Measurements from ENCODE around the gene MED19.

DNA sequence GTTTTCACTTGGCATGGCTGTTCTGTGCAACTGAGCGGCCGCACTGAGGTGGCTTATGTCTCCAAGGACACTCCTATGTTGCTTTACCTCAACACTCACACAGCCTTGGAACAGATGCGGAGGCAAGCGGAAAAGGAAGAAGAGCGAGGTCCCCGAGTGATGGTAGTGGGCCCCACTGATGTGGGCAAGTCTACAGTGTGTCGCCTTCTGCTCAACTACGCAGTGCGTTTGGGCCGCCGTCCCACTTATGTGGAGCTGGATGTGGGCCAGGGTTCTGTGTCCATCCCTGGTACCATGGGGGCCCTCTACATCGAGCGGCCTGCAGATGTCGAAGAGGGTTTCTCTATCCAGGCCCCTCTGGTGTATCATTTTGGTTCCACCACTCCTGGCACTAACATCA lies 52.3 kb downstream of the MED19 start:
- TF ChIP-seq, protein P1, sequence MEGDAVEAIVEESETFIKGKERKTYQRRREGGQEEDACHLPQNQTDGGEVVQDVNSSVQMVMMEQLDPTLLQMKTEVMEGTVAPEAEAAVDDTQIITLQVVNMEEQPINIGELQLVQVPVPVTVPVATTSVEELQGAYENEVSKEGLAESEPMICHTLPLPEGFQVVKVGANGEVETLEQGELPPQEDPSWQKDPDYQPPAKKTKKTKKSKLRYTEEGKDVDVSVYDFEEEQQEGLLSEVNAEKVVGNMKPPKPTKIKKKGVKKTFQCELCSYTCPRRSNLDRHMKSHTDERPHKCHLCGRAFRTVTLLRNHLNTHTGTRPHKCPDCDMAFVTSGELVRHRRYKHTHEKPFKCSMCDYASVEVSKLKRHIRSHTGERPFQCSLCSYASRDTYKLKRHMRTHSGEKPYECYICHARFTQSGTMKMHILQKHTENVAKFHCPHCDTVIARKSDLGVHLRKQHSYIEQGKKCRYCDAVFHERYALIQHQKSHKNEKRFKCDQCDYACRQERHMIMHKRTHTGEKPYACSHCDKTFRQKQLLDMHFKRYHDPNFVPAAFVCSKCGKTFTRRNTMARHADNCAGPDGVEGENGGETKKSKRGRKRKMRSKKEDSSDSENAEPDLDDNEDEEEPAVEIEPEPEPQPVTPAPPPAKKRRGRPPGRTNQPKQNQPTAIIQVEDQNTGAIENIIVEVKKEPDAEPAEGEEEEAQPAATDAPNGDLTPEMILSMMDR (IDR thresholded peaks at IDR 0.05), result no peak
- TF ChIP-seq, protein P2, sequence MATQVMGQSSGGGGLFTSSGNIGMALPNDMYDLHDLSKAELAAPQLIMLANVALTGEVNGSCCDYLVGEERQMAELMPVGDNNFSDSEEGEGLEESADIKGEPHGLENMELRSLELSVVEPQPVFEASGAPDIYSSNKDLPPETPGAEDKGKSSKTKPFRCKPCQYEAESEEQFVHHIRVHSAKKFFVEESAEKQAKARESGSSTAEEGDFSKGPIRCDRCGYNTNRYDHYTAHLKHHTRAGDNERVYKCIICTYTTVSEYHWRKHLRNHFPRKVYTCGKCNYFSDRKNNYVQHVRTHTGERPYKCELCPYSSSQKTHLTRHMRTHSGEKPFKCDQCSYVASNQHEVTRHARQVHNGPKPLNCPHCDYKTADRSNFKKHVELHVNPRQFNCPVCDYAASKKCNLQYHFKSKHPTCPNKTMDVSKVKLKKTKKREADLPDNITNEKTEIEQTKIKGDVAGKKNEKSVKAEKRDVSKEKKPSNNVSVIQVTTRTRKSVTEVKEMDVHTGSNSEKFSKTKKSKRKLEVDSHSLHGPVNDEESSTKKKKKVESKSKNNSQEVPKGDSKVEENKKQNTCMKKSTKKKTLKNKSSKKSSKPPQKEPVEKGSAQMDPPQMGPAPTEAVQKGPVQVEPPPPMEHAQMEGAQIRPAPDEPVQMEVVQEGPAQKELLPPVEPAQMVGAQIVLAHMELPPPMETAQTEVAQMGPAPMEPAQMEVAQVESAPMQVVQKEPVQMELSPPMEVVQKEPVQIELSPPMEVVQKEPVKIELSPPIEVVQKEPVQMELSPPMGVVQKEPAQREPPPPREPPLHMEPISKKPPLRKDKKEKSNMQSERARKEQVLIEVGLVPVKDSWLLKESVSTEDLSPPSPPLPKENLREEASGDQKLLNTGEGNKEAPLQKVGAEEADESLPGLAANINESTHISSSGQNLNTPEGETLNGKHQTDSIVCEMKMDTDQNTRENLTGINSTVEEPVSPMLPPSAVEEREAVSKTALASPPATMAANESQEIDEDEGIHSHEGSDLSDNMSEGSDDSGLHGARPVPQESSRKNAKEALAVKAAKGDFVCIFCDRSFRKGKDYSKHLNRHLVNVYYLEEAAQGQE (IDR thresholded peaks at IDR 0.05; ENCODE audit: insufficient read depth in 1 of 2, low read depth in 2 of 2, low read length in 1 of 2), result no peak
